Thyroid gland (tissue), 4 donors: ENCODE data around the gene SDS.

Experiments used
- POLR2A ChIP-seq, 2 donors: fragments of 450-650 bp; IDR thresholded peaks; one replicate each; pipeline ENCODE4 v1.6.1; 2017; ENCODE audit warnings: antibody characterized with exemption in 2 of 2, mild to moderate bottlenecking in 2 of 2, moderate library complexity in 1 of 2
- TF ChIP-seq, protein P1 (sequence below), 6 experiments: fragments of 200-600 bp in 3 of 6; fragments of 450-650 bp in 3 of 6; sonication (generic) in 3 of 6; IDR thresholded peaks; one replicate each; pipeline ENCODE4 v1.5.1; 2016 to 2019; ENCODE audit warnings: antibody characterized with exemption in 6 of 6, mild to moderate bottlenecking in 2 of 6, inconsistent platforms in 1 of 6, moderate library complexity in 1 of 6

DNA sequence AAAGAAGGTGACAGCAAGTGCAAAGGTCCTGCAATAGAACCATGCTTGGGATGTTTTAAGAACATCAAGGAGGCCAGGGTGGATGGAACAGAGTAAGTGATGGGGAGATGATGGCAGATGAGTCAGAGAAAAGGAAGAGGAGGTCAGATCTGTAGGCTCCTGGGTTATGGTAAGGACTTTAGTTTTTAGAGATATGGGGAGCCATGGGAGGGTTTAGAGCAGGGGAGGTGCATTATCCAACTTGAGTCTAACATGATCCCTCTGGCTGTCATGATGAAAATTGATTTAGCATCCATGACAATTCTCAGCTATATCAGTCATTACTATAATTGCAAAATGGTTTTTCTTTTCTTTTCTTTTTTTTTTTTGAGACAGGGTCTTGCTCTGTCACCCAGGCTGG, 52.6 kb downstream of the SDS start:
- TF ChIP-seq, protein P1, sequence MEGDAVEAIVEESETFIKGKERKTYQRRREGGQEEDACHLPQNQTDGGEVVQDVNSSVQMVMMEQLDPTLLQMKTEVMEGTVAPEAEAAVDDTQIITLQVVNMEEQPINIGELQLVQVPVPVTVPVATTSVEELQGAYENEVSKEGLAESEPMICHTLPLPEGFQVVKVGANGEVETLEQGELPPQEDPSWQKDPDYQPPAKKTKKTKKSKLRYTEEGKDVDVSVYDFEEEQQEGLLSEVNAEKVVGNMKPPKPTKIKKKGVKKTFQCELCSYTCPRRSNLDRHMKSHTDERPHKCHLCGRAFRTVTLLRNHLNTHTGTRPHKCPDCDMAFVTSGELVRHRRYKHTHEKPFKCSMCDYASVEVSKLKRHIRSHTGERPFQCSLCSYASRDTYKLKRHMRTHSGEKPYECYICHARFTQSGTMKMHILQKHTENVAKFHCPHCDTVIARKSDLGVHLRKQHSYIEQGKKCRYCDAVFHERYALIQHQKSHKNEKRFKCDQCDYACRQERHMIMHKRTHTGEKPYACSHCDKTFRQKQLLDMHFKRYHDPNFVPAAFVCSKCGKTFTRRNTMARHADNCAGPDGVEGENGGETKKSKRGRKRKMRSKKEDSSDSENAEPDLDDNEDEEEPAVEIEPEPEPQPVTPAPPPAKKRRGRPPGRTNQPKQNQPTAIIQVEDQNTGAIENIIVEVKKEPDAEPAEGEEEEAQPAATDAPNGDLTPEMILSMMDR (IDR thresholded peaks at IDR 0.05): no peak
- TF ChIP-seq POLR2A (IDR thresholded peaks at IDR 0.05): no peak
